ENCODE data around the gene RPL34.

The RPL34 gene

DNA sequence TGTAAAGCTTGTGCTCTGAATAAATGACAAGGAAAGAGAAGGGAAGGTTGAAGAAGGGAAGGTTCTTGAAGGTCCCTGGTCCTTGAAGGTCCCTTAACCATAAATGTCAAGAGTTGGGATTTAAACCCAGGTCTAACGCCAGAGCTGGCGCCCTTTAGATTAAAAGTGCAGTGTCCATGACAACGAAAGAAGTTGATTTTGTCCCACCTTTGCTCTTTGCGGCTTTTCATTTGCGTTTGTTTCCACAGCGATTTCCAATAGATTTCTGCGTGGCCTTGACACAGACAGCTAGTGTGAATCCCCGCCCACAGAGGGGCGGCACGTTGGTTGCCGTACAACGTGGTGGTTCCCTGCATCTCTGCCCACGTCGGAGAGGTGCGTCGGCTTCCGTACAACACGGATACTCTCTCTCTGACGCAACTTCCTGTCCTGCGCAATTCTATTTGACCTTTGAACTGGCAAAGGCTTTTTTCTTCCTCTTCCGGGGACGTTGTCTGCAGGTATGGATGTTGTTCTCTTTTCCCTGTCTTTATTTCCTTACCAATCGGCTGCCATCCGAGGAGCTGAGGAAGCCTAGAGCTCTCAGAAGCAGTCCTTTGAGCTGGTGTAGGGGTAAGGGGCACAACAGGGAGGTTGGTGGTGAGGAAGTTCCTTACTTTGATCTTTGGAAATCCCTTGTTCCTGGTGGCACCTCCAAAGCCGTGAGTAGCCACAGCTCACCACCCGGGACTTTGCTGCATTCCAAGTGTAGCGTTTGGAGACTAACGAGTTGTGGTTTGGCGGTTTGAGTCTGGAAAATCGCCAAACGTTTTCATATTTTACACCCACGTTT, at the start of gene RPL34:
RPL34 (plus strand) TSS at position 476 of the 832 bp plus-strand sequence. CDS start 1,384 bp downstream, outside the sequence.
- H3K27ac ChIP-seq = peak within 1 kb of the TSS; percentile 93
- no peak for TF ChIP-seq ZFX (IDR thresholded peaks at IDR 0.05)
- TF ChIP-seq, protein P1, sequence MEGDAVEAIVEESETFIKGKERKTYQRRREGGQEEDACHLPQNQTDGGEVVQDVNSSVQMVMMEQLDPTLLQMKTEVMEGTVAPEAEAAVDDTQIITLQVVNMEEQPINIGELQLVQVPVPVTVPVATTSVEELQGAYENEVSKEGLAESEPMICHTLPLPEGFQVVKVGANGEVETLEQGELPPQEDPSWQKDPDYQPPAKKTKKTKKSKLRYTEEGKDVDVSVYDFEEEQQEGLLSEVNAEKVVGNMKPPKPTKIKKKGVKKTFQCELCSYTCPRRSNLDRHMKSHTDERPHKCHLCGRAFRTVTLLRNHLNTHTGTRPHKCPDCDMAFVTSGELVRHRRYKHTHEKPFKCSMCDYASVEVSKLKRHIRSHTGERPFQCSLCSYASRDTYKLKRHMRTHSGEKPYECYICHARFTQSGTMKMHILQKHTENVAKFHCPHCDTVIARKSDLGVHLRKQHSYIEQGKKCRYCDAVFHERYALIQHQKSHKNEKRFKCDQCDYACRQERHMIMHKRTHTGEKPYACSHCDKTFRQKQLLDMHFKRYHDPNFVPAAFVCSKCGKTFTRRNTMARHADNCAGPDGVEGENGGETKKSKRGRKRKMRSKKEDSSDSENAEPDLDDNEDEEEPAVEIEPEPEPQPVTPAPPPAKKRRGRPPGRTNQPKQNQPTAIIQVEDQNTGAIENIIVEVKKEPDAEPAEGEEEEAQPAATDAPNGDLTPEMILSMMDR (conservative IDR thresholded peaks at IDR 0.05) = no peak

DNA sequence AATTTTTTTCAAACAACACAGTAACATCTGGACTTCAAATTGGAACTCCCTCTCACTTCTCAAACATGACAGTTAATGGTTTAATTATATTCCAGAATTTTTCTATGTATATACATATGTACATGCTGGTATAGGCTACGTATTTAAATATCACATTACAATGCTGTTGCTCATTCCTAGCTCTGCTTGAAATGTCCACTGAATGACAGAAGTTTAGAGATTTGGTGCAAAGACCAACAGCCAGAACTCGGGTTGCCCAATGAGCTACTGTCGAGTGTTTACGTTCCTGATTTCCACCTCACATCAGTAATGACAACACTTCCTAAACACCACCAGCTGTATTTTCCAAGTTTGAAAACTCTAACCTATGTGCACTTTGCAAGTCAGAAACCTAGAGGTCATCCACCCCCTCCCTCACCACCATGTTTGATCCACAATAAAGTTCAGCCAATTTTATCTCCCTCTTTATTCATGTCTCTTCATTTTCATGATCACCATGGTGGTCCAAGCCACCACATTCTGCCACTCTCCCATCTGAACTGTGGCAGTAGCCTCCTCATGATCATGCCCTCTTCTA, 49.3 kb upstream of the RPL34 start:
- H3K27ac ChIP-seq = no peak overlapping the region
- TF ChIP-seq ZFX (IDR thresholded peaks at IDR 0.05) = no peak
- TF ChIP-seq, protein P1 (conservative IDR thresholded peaks at IDR 0.05) = no peak

DNA sequence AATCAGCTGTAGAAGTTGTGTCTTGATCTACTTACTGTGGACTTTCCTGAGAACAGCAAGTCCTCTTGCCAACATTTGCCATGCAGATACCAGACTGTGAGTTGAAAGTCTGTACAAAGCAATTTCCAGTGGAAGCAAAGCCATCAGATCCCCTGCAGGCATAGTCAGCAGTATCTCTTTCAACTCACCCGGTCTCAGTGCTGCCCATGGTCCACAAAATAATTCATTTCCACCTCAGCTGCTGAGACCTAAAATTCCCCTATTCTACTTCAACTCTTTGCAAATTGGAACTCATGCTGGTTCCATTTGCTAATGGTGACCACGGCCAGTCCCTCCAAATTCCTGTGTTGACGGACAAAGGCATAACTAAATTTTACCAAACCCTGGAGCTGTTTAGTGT, 46.0 kb upstream of the RPL34 start:
- TF ChIP-seq ZFX (IDR thresholded peaks at IDR 0.05) = no peak
- TF ChIP-seq, protein P1 (conservative IDR thresholded peaks at IDR 0.05) = no peak

DNA sequence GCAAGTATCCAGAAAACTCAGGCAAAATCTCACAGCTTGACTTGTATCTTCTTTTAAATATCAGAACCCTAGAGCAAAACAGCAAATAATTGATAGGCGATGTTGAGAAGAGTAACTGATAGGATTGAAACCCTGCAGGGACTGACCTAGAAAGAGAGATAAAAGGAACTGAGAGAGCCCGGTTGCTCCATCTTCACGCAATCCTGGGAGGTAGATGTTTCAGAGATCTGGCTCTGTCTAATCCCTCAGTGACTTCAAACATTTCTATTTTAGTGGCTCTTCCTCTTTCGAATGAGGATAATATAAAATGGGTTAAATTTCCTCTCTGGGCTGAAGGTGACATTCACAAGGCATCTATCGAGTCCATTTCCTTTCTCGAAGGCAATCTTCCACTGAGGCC, 39.3 kb upstream of the RPL34 start:
- TF ChIP-seq ZFX (IDR thresholded peaks at IDR 0.05) = no peak
- TF ChIP-seq, protein P1 (conservative IDR thresholded peaks at IDR 0.05) = no peak
- H3K27ac ChIP-seq = no peak overlapping the region

More for the DNA sequence above, 46.0 kb upstream of the RPL34 start:
- no peak overlapping the region for H3K27ac ChIP-seq

DNA sequence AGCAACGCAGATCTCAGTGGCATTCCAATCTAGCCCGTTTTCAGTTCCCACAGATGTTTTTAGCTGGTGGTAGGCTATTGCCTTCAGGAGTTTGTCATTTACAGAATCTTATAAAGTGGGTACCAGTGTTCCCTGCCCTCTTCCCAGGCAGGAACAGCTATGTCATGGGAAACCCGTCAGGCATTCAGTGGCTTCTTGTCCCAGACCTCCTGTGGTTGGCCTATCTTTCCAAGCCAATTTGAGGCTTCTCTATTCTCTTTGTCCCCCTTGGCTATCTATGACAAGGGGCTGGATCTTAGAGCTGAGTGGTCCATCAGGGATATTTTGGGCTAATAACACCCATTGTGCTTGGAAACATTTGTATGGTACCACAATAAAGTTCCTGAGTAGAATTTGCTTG, 33.6 kb upstream of the RPL34 start:
- TF ChIP-seq, protein P1 (conservative IDR thresholded peaks at IDR 0.05) = no peak
- no peak for TF ChIP-seq ZFX (IDR thresholded peaks at IDR 0.05)

DNA sequence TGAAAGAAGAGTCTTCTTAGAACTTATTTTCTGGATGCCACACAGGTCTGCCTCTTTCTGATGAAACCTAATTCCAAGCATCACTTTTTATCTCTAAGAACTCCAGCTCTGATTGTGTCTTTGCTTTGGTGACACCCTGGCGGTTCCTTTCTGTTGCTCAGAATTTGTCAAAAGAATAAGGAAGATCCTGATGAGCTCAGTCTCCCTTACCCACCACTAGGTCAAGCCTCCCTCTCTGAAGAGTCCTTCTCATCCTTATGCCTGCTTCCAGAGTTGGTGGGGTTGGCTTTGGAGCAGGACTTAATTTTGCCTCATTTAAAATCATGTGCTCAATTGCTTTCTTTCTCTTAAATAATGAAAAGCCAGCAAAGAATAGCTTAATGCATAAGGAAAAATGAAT, 31.5 kb upstream of the RPL34 start:
- TF ChIP-seq, protein P1 (conservative IDR thresholded peaks at IDR 0.05) = no peak
- TF ChIP-seq ZFX (IDR thresholded peaks at IDR 0.05) = no peak
- no peak overlapping the region for H3K27ac ChIP-seq

More for the DNA sequence above, 33.6 kb upstream of the RPL34 start:
- H3K27ac ChIP-seq = no peak overlapping the region

DNA sequence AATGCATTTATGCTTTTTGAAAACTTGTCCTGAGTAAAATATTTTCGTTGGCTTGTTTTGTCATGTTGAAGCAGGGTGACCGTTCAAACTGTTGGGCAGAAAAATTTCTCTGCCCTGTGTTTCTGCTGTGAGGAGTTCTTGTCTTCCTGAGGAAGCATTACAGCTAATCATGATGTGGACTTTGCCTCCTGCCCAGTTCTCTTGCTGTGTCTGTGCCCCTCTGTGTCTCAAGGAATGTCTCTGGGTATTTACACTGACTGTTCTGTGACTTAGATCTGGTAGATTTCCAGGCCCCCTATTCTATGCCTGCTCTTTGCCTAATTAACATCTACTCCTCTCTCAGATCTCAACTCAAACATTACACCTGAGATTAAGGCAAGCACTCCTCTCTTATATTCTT, 30.4 kb upstream of the RPL34 start:
- no peak overlapping the region for H3K27ac ChIP-seq
- no peak for TF ChIP-seq ZFX (IDR thresholded peaks at IDR 0.05)
- TF ChIP-seq, protein P1 (conservative IDR thresholded peaks at IDR 0.05) = no peak

Measured in C4-2B (cell line).